Dendritic cell treated with granulocyte-macrophage colony-stimulating factor and Interleukin-4, amounts not matched to agents 40 ng/mL and 50 ng/mL, for 4 days (primary cell): ENCODE data around the gene MAT1A.
"Not testable (repeated sequence)": the region's sequence is repeated elsewhere in the genome, so short reads cannot be mapped to it uniquely, and the experiment has no call there.

Source experiments
- H3K27ac Mint-ChIP-seq: one replicate; pipeline ENCODE4 v1.8.0; 2022; ENCODE audit warnings: mild to moderate bottlenecking, mixed read lengths
- H3K27me3 Mint-ChIP-seq: one replicate; pipeline ENCODE4 v1.8.0; 2022; ENCODE audit warnings: mild to moderate bottlenecking, mixed read lengths
- H3K36me3 Mint-ChIP-seq: one replicate; pipeline ENCODE4 v1.8.0; 2022; ENCODE audit warnings: low read depth, mixed read lengths
- H3K4me1 Mint-ChIP-seq: one replicate; pipeline ENCODE4 v1.8.0; 2022; ENCODE audit warnings: low read depth, mixed read lengths
- H3K4me3 Mint-ChIP-seq: one replicate; pipeline ENCODE4 v1.8.0; 2022; ENCODE audit warnings: mild to moderate bottlenecking, moderate library complexity, mixed read lengths
- H3K9me3 Mint-ChIP-seq: one replicate; pipeline ENCODE4 v1.8.0; 2022; ENCODE audit warnings: mixed read lengths
- intact Hi-C: fragments of 100-400 bp; cut with micrococcal nuclease; formaldehyde crosslinking; loops from one replicate; pipeline ENCODE4 v1.15.0; 2022

MAT1A gene

GRCh38 chr10:80265740-80266512 lies 23.5 kb downstream of the MAT1A start:
- no peaks in the 10 kb centered on the region for H3K4me1 Mint-ChIP-seq
- intact Hi-C loops: no loop called here
- peaks cover 4% of the 10 kb centered on the region for H3K27me3 Mint-ChIP-seq
- no peak overlapping the region for H3K27ac Mint-ChIP-seq
- H3K4me3 Mint-ChIP-seq: no peak overlapping the region
- H3K9me3 Mint-ChIP-seq: no peaks in the 10 kb centered on the region
- no peaks in the 10 kb centered on the region for H3K36me3 Mint-ChIP-seq

GRCh38 chr10:80264081-80265056 lies 25.1 kb downstream of the MAT1A start:
- no peak overlapping the region for H3K27ac Mint-ChIP-seq
- H3K4me1 Mint-ChIP-seq: no peaks in the 10 kb centered on the region
- H3K9me3 Mint-ChIP-seq: no peaks in the 10 kb centered on the region
- H3K4me3 Mint-ChIP-seq: no peak overlapping the region
- peaks cover 4% of the 10 kb centered on the region for H3K27me3 Mint-ChIP-seq
- intact Hi-C loops: no loop called here
- no peaks in the 10 kb centered on the region for H3K36me3 Mint-ChIP-seq

- H3K27me3 Mint-ChIP-seq: peaks cover 4% of the 10 kb centered on the region
- no peaks in the 10 kb centered on the region for H3K4me1 Mint-ChIP-seq
- intact Hi-C loops: no loop called here
- no peak overlapping the region for H3K27ac Mint-ChIP-seq
- no peaks in the 10 kb centered on the region for H3K9me3 Mint-ChIP-seq
- H3K4me3 Mint-ChIP-seq: no peak overlapping the region
- no peaks in the 10 kb centered on the region for H3K36me3 Mint-ChIP-seq
These were observed 28.0 kb downstream of the MAT1A start for GRCh38 chr10:80261316-80262030.

GRCh38 chr10:80260295-80261243 lies 28.9 kb downstream of the MAT1A start:
- Mint-ChIP-seq H3K27me3 (peaks cover 8% of the 10 kb centered on the region), H3K4me1 (peaks cover 6% of the 10 kb centered on the region), H3K9me3 (no peaks in the 10 kb centered on the region), H3K4me3 (no peak overlapping the region), H3K36me3 (no peaks in the 10 kb centered on the region), H3K27ac (no peak overlapping the region)
- intact Hi-C loops: no loop called here

- Mint-ChIP-seq H3K27me3 (peaks cover 8% of the 10 kb centered on the region), H3K9me3 (no peaks in the 10 kb centered on the region), H3K4me3 (no peak overlapping the region), H3K4me1 (peaks cover 6% of the 10 kb centered on the region), H3K27ac (no peak overlapping the region), H3K36me3 (no peaks in the 10 kb centered on the region)
- intact Hi-C loops: loop anchor here (10.0 kb wide), 1 partner anchor 205 kb away; no protein-coding TSS in a partner anchor
These were observed 30.0 kb downstream of the MAT1A start for GRCh38 chr10:80259405-80259871.

- not testable (repeated sequence) for H3K27ac Mint-ChIP-seq, H3K9me3 Mint-ChIP-seq, H3K4me3 Mint-ChIP-seq, H3K36me3 Mint-ChIP-seq, H3K27me3 Mint-ChIP-seq
- intact Hi-C loops: loop anchor here (10.0 kb wide), 1 partner anchor 202 kb away; no protein-coding TSS in a partner anchor
- peaks cover 29% of the 10 kb centered on the region for H3K4me1 Mint-ChIP-seq
These were observed 32.7 kb downstream of the MAT1A start for GRCh38 chr10:80256798-80257197.

GRCh38 chr10:80254726-80255125 lies 34.7 kb downstream of the MAT1A start:
- H3K9me3 Mint-ChIP-seq, H3K27me3 Mint-ChIP-seq, H3K36me3 Mint-ChIP-seq, H3K27ac Mint-ChIP-seq, H3K4me3 Mint-ChIP-seq: not testable (repeated sequence)
- intact Hi-C loops: loop anchor here (10.0 kb wide), 1 partner anchor 200 kb away; no protein-coding TSS in a partner anchor
- H3K4me1 Mint-ChIP-seq: peaks cover 29% of the 10 kb centered on the region

- H3K27me3 Mint-ChIP-seq, H3K4me3 Mint-ChIP-seq, H3K27ac Mint-ChIP-seq, H3K9me3 Mint-ChIP-seq, H3K36me3 Mint-ChIP-seq: not testable (repeated sequence)
- H3K4me1 Mint-ChIP-seq: peaks cover 29% of the 10 kb centered on the region
- intact Hi-C loops: loop anchor here (10.0 kb wide), 1 partner anchor 199 kb away; no protein-coding TSS in a partner anchor
These were observed 35.5 kb downstream of the MAT1A start for GRCh38 chr10:80253963-80254271.

GRCh38 chr10:80253266-80253962 lies 36.0 kb downstream of the MAT1A start:
- peak overlapping the region; percentile 6 for H3K27ac Mint-ChIP-seq
- H3K4me1 Mint-ChIP-seq: peaks cover 29% of the 10 kb centered on the region
- intact Hi-C loops: loop anchor here (10.0 kb wide), 1 partner anchor 199 kb away; no protein-coding TSS in a partner anchor
- no peaks in the 10 kb centered on the region for H3K9me3 Mint-ChIP-seq
- peaks cover 7% of the 10 kb centered on the region for H3K27me3 Mint-ChIP-seq
- H3K4me3 Mint-ChIP-seq: no peak overlapping the region
- H3K36me3 Mint-ChIP-seq: no peaks in the 10 kb centered on the region

- Mint-ChIP-seq H3K4me1 (peaks cover 29% of the 10 kb centered on the region), H3K4me3 (no peak overlapping the region), H3K27ac (peak overlapping the region; percentile 6), H3K27me3 (peaks cover 7% of the 10 kb centered on the region), H3K9me3 (no peaks in the 10 kb centered on the region), H3K36me3 (no peaks in the 10 kb centered on the region)
- intact Hi-C loops: loop anchor here (10.0 kb wide), 1 partner anchor 198 kb away; no protein-coding TSS in a partner anchor
These were observed 37.1 kb downstream of the MAT1A start for GRCh38 chr10:80252296-80252887.

- peaks cover 29% of the 10 kb centered on the region for H3K4me1 Mint-ChIP-seq
- intact Hi-C loops: loop anchor here (10.0 kb wide), 1 partner anchor 197 kb away; no protein-coding TSS in a partner anchor
- not testable (repeated sequence) for H3K4me3 Mint-ChIP-seq, H3K36me3 Mint-ChIP-seq, H3K27me3 Mint-ChIP-seq, H3K27ac Mint-ChIP-seq, H3K9me3 Mint-ChIP-seq
These were observed 37.7 kb downstream of the MAT1A start for GRCh38 chr10:80251703-80252280.

GRCh38 chr10:80250399-80250798 lies 39.1 kb downstream of the MAT1A start:
- not testable (repeated sequence) for H3K9me3 Mint-ChIP-seq, H3K4me3 Mint-ChIP-seq, H3K27me3 Mint-ChIP-seq, H3K36me3 Mint-ChIP-seq, H3K27ac Mint-ChIP-seq
- intact Hi-C loops: loop anchor here (10.0 kb wide), 1 partner anchor 196 kb away; no protein-coding TSS in a partner anchor
- H3K4me1 Mint-ChIP-seq: peaks cover 23% of the 10 kb centered on the region
